Liver (tissue), 3 donors: ENCODE data around the gene ARHGAP28.

Experiments
- GABPA ChIP-seq, 2 donors: IDR thresholded peaks in 1 of 2; conservative IDR thresholded peaks in 1 of 2; 2 replicates each; pipeline ENCODE4 v1.6.1; 2016; ENCODE audit warnings: antibody characterized with exemption in 2 of 2, mild to moderate bottlenecking in 1 of 2, moderate library complexity in 1 of 2
- RAD21 ChIP-seq, 2 donors: IDR thresholded peaks; 2 replicates each; pipeline ENCODE4 v1.6.1; 2016; ENCODE audit warnings: antibody characterized with exemption in 2 of 2, mild to moderate bottlenecking in 2 of 2
- SP1 ChIP-seq: IDR thresholded peaks from 2 replicates; pipeline ENCODE4 v1.6.1; 2018; ENCODE audit warnings: antibody characterized with exemption, mild to moderate bottlenecking
- YY1 ChIP-seq: IDR thresholded peaks from 2 replicates; pipeline ENCODE4 v1.6.1; 2016; ENCODE audit warnings: antibody characterized with exemption, mild to moderate bottlenecking
- TF ChIP-seq, protein P1 (sequence below): IDR thresholded peaks from 2 replicates; pipeline ENCODE4 v1.6.1; 2016; ENCODE audit warnings: antibody characterized with exemption
- TF ChIP-seq, protein P2 (sequence below): fragments of 150-350 bp; IDR thresholded peaks from 2 replicates; pipeline ENCODE4 v1.5.1; 2017; ENCODE audit warnings: improper control_type of control experiment, low read depth, low read length; ENCODE audit not compliant: missing input control
- donor health status: healthy.
- donor health status: healthy.

DNA sequence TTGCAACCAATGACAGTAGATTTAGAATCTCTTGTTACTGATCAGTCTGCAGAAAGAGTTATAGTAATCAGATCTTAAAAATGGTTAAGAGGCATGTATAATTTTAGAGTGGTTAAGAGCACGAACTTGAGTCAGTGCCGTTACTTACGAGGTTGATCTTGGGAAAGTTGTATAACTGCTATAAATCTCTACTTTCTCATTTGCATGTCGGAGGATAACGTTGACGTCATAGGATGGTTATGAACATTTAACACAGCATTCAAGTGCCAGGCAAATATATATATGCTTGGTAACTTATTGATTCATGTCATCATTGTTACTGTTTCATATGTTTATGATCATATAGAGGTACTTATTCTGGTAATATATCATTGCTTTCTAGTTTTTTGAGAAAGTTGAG is 146.2 kb downstream of the ARHGAP28 start:
- TF ChIP-seq, protein P1, sequence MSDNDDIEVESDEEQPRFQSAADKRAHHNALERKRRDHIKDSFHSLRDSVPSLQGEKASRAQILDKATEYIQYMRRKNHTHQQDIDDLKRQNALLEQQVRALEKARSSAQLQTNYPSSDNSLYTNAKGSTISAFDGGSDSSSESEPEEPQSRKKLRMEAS, result no peak
- TF ChIP-seq, protein P2, sequence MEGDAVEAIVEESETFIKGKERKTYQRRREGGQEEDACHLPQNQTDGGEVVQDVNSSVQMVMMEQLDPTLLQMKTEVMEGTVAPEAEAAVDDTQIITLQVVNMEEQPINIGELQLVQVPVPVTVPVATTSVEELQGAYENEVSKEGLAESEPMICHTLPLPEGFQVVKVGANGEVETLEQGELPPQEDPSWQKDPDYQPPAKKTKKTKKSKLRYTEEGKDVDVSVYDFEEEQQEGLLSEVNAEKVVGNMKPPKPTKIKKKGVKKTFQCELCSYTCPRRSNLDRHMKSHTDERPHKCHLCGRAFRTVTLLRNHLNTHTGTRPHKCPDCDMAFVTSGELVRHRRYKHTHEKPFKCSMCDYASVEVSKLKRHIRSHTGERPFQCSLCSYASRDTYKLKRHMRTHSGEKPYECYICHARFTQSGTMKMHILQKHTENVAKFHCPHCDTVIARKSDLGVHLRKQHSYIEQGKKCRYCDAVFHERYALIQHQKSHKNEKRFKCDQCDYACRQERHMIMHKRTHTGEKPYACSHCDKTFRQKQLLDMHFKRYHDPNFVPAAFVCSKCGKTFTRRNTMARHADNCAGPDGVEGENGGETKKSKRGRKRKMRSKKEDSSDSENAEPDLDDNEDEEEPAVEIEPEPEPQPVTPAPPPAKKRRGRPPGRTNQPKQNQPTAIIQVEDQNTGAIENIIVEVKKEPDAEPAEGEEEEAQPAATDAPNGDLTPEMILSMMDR, result no peak
- TF ChIP-seq GABPA (IDR thresholded peaks at IDR 0.05 in 1 of 2, conservative IDR thresholded peaks at IDR 0.05 in 1 of 2) (no peak), SP1 (no peak), RAD21 (IDR thresholded peaks at IDR 0.05) (no peak), YY1 (no peak)
